ENCODE data around the gene FBXL15. TPM values are rescaled to one million over a fixed set of nuclear protein-coding genes. Genes with fewer than 3 reads are reported as not detected.

FBXL15 gene
- total and polyA plus RNA-seq, 9 of the 15 experiments (the other 6 are each of a cell fraction or from before 2014, with no cell fraction given) = 0.08 to 25.9 (median 3.5) TPM

DNA sequence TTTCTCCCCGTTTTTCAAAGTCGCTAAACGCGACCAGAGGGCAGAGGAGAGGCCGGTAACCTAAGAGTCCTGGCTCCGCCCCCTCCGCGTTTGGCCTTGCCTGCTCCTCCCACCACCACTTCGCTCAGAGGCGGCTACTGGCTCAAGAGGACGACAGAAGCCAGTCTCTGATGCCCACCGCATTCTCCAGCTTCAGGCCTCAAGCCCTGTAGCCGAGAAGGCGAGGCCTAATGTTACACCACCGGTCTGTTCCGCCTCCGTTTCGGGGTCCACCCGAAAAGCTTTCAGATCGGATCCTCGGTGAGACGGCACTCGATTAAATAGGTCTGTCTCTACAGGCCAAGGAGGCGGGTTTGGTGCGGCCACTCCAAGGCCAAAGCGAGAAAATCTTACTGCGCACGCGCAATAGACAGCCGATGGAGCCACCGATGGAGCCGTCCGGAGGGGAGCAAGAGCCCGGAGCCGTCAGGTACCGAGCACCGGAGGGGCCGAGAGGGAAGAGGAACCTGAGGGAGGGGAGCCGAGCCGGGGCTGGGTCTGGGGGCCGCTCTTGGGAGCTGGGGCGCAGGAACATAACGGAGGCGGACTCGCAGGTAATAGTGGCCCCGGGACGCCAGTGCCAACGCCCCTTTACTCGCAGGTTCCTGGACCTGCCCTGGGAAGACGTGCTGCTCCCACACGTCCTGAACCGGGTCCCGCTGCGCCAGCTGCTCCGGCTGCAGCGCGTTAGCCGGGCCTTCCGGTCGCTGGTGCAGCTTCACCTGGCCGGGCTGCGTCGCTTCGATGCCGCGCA is at the start of gene FBXL15 (continued):
- TF ChIP-seq, protein P1, sequence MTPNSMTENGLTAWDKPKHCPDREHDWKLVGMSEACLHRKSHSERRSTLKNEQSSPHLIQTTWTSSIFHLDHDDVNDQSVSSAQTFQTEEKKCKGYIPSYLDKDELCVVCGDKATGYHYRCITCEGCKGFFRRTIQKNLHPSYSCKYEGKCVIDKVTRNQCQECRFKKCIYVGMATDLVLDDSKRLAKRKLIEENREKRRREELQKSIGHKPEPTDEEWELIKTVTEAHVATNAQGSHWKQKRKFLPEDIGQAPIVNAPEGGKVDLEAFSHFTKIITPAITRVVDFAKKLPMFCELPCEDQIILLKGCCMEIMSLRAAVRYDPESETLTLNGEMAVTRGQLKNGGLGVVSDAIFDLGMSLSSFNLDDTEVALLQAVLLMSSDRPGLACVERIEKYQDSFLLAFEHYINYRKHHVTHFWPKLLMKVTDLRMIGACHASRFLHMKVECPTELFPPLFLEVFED (CRISPR knock-in tag; conservative IDR thresholded peaks at IDR 0.05) = no peak
- TF ChIP-seq GABPA (tag; conservative IDR thresholded peaks at IDR 0.05; ENCODE audit: low read depth) = peak; percentile 93
- TF ChIP-seq SRSF9 (IDR thresholded peaks at IDR 0.05; ENCODE audit: borderline replicate concordance, low read depth, low read length) = no peak
- TF ChIP-seq POLR2B (IDR thresholded peaks at IDR 0.05; ENCODE audit: low read depth, partially characterized antibody) = no peak
- no peak for TF ChIP-seq ZFPM2 (CRISPR knock-in tag; IDR thresholded peaks at IDR 0.05)
- no peak for TF ChIP-seq SREBF2 (CRISPR knock-in tag; IDR thresholded peaks at IDR 0.05)
- peak; percentile 96 for TF ChIP-seq GABPB1 (CRISPR knock-in tag; IDR thresholded peaks at IDR 0.05)
- TF ChIP-seq ZNF551 (CRISPR knock-in tag; IDR thresholded peaks at IDR 0.05) = no peak
- TF ChIP-seq KAT8 (IDR thresholded peaks at IDR 0.05; ENCODE audit: low read depth) = no peak
- TF ChIP-seq ZNF766 (CRISPR knock-in tag; conservative IDR thresholded peaks at IDR 0.05) = no peak
- TF ChIP-seq, protein P2, sequence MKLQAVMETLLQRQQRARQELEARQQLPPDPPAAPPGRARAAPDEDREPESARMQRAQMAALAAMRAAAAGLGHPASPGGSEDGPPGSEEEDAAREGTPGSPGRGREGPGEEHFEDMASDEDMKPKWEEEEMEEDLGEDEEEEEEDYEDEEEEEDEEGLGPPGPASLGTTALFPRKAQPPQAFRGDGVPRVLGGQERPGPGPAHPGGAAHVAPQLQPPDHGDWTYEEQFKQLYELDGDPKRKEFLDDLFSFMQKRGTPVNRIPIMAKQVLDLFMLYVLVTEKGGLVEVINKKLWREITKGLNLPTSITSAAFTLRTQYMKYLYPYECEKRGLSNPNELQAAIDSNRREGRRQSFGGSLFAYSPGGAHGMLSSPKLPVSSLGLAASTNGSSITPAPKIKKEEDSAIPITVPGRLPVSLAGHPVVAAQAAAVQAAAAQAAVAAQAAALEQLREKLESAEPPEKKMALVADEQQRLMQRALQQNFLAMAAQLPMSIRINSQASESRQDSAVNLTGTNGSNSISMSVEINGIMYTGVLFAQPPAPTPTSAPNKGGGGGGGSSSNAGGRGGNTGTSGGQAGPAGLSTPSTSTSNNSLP (IDR thresholded peaks at IDR 0.05; ENCODE audit: borderline replicate concordance, low read depth, low read length) = no peak
- no peak for TF ChIP-seq MCM3 (IDR thresholded peaks at IDR 0.05)
- TF ChIP-seq, protein P3, sequence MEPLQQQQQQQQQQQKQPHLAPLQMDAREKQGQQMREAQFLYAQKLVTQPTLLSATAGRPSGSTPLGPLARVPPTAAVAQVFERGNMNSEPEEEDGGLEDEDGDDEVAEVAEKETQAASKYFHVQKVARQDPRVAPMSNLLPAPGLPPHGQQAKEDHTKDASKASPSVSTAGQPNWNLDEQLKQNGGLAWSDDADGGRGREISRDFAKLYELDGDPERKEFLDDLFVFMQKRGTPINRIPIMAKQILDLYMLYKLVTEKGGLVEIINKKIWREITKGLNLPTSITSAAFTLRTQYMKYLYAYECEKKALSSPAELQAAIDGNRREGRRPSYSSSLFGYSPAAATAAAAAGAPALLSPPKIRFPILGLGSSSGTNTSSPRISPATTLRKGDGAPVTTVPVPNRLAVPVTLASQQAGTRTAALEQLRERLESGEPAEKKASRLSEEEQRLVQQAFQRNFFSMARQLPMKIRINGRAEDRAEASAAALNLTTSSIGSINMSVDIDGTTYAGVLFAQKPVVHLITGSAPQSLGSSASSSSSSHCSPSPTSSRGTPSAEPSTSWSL (CRISPR knock-in tag; IDR thresholded peaks at IDR 0.05; ENCODE audit: borderline replicate concordance) = no peak
- no peak for TF ChIP-seq RBM25 (IDR thresholded peaks at IDR 0.05; ENCODE audit: low read depth, low read length, severe bottlenecking)
- no peak for TF ChIP-seq ZKSCAN1 (IDR thresholded peaks at IDR 0.05; ENCODE audit: low read depth, low read length)
- TF ChIP-seq SRF (CRISPR knock-in tag; IDR thresholded peaks at IDR 0.05) = peak in 1 of 2 experiments; percentile 68; a peak in 1 of 4 replicates
- TF ChIP-seq CBFB (CRISPR knock-in tag; IDR thresholded peaks at IDR 0.05) = no peak
- no peak for TF ChIP-seq KLF6 (CRISPR knock-in tag; IDR thresholded peaks at IDR 0.05; ENCODE audit: borderline replicate concordance)
- TF ChIP-seq ZKSCAN3 (CRISPR knock-in tag; IDR thresholded peaks at IDR 0.05) = no peak
- no peak for TF ChIP-seq ZNF347 (CRISPR knock-in tag; IDR thresholded peaks at IDR 0.05; ENCODE audit: low read depth)
- TF ChIP-seq ZNF184 (CRISPR knock-in tag; IDR thresholded peaks at IDR 0.05) = no peak
- no peak for TF ChIP-seq RBM34 (IDR thresholded peaks at IDR 0.05; ENCODE audit: borderline replicate concordance, insufficient read depth, low read length)
- TF ChIP-seq HIVEP1 (CRISPR knock-in tag; IDR thresholded peaks at IDR 0.05) = no peak
- no peak for TF ChIP-seq ZNF707 (CRISPR knock-in tag; conservative IDR thresholded peaks at IDR 0.05)
- no peak for TF ChIP-seq ADNP (tag; IDR thresholded peaks at IDR 0.05)
- TF ChIP-seq BRCA1 (IDR thresholded peaks at IDR 0.05) = no peak
- no peak for TF ChIP-seq BRCA1 (CRISPR knock-in tag; IDR thresholded peaks at IDR 0.05)
